ENCODE data around the gene RABL2B. TPM values are rescaled to one million over a fixed set of nuclear protein-coding genes. Genes with fewer than 3 reads are reported as not detected.

RABL2B gene
- total and polyA plus RNA-seq, 8 donors: 7.9 to 24.8 (median 15.2) TPM

DNA sequence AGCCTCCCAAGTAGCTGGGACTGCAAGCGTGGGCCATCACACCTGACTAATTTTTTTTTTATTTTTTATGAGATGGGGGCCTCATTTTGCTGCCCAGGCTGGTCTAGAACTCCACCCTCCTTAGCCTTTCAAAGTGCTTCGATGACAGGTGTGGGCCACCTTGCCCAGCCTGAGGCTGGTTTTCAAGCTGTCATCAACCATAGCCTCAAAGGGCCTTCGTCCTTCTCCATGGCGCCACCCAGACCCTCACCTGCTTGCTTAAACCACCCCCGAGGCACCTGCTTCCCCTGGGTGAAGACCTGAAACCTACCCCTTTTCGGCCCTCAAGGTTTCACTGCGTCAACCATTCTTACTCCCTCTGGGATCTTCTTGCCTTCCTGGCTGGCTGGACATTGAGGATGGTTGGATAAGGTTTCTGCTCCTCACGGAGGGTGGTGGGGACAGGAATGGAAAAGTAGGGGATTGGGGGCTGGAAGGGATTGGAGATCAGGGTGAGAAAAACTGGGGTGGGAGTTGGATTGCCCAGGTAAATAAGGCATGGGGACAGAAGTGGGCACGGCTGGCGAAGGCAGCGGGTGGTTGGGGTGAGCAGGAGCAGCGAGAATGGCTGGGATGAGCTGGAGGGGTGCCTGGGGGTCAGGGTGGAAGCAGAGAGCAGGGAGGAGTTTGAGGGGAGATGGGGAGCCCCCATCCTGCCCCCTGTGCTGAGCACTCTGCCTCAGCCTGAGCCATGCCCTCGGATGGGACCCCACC, 48.3 kb downstream of the RABL2B start:
- H3K9me3 ChIP-seq: no peaks in the 10 kb centered on the region
- H3K36me3 ChIP-seq: no peaks in the 10 kb centered on the region
- H3K27me3 ChIP-seq: peaks cover 0 to 10% (median 0%) of the 10 kb centered on the region in 4 donors
- 71 to 80% methylated on average over 13 of the region's 13 CpGs for WGBS, 2 donors
- H3K4me3 ChIP-seq: no peak overlapping the region
- no peaks in the 10 kb centered on the region for H3K4me1 ChIP-seq
- TF ChIP-seq, protein P1, sequence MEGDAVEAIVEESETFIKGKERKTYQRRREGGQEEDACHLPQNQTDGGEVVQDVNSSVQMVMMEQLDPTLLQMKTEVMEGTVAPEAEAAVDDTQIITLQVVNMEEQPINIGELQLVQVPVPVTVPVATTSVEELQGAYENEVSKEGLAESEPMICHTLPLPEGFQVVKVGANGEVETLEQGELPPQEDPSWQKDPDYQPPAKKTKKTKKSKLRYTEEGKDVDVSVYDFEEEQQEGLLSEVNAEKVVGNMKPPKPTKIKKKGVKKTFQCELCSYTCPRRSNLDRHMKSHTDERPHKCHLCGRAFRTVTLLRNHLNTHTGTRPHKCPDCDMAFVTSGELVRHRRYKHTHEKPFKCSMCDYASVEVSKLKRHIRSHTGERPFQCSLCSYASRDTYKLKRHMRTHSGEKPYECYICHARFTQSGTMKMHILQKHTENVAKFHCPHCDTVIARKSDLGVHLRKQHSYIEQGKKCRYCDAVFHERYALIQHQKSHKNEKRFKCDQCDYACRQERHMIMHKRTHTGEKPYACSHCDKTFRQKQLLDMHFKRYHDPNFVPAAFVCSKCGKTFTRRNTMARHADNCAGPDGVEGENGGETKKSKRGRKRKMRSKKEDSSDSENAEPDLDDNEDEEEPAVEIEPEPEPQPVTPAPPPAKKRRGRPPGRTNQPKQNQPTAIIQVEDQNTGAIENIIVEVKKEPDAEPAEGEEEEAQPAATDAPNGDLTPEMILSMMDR (IDR thresholded peaks at IDR 0.05): no peak
- FAIRE-seq (no peak), ATAC-seq (no peak), DNase-seq (peak in 2 of 6 donors; percentile 5 to 36)
- no peak overlapping the region for H3K27ac ChIP-seq
- intact Hi-C loops (cut with DNase I): no loop called here

DNA sequence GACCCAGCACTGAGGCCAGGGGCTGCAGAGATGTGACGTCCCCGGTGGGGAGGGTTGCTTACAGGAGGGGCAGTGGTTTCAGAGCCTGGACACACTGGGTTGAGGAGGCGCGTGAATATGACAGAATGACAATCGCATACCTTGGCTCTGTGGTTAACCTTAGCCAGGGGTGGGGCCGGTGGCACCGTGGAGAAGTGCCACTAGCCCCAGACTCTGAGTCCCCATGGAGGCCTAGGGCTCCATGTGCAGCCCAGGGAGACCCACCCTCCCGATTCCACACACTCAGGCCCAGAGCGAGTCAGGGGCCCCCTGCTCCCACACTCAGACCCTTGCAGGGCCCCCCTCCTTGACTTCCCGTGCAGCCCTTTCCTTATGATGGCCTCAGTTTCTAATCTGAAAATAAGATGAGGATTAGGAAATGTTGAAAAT, 49.1 kb downstream of the RABL2B start:
- Histone ChIP-seq H3K4me3 (no peak overlapping the region), H3K27ac (no peak overlapping the region), H3K4me1 (no peaks in the 10 kb centered on the region), H3K27me3 (peaks cover 0 to 10% (median 0%) of the 10 kb centered on the region in 4 donors), H3K36me3 (no peaks in the 10 kb centered on the region), H3K9me3 (no peaks in the 10 kb centered on the region)
- DNase-seq (peak in 2 of 6 donors; percentile 8 to 40), ATAC-seq (no peak), FAIRE-seq (no peak)
- 63 to 83% methylated on average over 10 of the region's 10 CpGs for WGBS, 2 donors
- TF ChIP-seq, protein P1 (IDR thresholded peaks at IDR 0.05): no peak
- intact Hi-C loops (cut with DNase I): no loop called here

DNA sequence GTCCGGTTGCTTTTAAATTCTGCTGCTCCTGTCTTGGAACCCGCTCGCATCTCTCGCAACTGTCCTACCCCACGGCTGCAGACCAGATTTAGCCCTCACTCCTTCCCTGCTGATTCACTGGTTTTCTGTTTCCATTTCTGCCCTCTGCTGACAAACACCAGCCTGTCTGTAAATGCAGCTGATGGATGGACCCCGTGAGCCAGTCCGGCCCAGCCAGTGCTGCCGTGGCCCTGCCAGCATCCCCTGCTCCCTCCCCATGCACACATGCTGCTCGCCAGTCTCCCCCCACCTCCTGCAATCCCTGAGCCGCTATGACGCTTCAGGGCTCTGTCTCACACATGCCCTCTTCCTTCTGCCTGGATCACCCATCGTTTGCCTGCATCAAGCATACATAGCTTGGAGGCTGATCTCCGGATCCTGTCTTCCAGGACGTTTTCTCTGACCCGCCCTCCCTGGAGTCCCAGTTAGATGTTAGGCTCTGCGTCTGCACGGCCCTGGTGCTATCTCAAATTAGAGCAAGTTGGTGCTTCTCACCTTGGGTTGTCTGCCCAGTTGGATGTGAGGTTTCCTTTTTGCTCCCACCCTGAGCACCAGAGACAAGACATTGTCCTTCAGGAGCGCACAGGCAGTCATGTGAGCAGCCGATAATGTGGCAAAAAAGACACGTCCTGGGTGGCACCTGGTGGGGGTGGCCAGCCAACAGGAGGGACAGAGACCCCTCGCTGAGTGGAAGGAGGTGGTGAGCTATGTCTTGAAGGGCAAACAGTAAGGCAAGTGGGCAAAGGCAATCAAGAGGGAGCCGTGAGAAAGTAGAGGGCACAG, 49.7 kb downstream of the RABL2B start:
- H3K27me3 ChIP-seq: peaks cover 0 to 10% (median 0%) of the 10 kb centered on the region in 4 donors
- TF ChIP-seq, protein P1 (IDR thresholded peaks at IDR 0.05): no peak
- no peaks in the 10 kb centered on the region for H3K4me1 ChIP-seq
- 32 to 43% methylated on average over 22 of the region's 22 CpGs for WGBS, 2 donors
- no peak overlapping the region for H3K27ac ChIP-seq
- ATAC-seq: no peak
- intact Hi-C loops (cut with DNase I): no loop called here
- H3K9me3 ChIP-seq: no peaks in the 10 kb centered on the region
- no peak for FAIRE-seq
- H3K4me3 ChIP-seq: no peak overlapping the region
- no peaks in the 10 kb centered on the region for H3K36me3 ChIP-seq
- peak in 3 of 6 donors; percentile 5 to 46 (median 9) for DNase-seq

DNA sequence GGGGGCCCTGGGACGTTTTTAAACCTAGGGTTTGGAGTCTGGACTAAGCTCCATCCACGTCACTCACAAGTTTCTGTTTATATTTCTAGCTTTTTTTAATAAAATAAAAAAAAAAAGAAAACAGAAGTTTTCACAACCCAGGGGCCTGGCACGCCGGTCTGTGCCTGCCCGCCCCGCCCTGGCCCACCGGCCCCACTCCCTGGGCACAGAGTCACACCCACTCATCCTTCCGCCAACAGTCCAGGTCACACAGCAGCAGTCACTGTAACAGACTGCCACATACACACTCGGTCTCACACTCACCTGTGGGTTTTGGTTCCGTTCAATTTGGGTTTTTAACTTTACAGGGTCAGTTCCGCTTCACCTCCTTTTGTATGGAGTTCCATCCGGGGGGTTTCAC, 50.8 kb downstream of the RABL2B start:
- FAIRE-seq (no peak), DNase-seq (peak in 2 of 6 donors; percentile 21 to 22), ATAC-seq (no peak)
- no peaks in the 10 kb centered on the region for H3K9me3 ChIP-seq
- intact Hi-C loops (cut with DNase I): no loop called here
- TF ChIP-seq, protein P1 (IDR thresholded peaks at IDR 0.05): no peak
- H3K4me3 ChIP-seq: no peak overlapping the region
- WGBS, 2 donors: 65 to 71% methylated on average over 12 of the region's 12 CpGs
- peaks cover 0 to 10% (median 0%) of the 10 kb centered on the region in 4 donors for H3K27me3 ChIP-seq
- no peak overlapping the region for H3K27ac ChIP-seq
- H3K4me1 ChIP-seq: no peaks in the 10 kb centered on the region
- H3K36me3 ChIP-seq: no peaks in the 10 kb centered on the region

All from pancreas (tissue), 10 donors.